Tibial artery (tissue), 4 donors: Measurements from ENCODE around the gene INTS1.

Experiments used
- DNase-seq, 2 donors: peaks; one replicate each; pipeline ENCODE4 v3.0.0-alpha.2; 2019
- H3K27ac ChIP-seq, 2 donors: fragments of 200-600 bp; sonication (generic) in 1 of 2; 1 replicate in 1 of 2; 2 replicates in 1 of 2; pipeline ENCODE4 v1.5.1; 2018 to 2019; ENCODE audit warnings: mild to moderate bottlenecking in 1 of 2
- H3K27me3 ChIP-seq, 2 donors: fragments of 200-600 bp; sonication (generic) in 1 of 2; one replicate each; pipeline versions ENCODE4 v1.5.1 to v1.6.0; 2016 to 2019
- H3K36me3 ChIP-seq, 3 donors: fragments of 200-600 bp; sonication (generic) in 2 of 3; one replicate each; pipeline ENCODE4 v1.5.1; 2016 to 2019; ENCODE audit warnings: mild to moderate bottlenecking in 2 of 3
- H3K4me1 ChIP-seq, 4 donors: fragments of 200-600 bp; sonication (generic) in 2 of 4; 1 replicate in 3 of 4; 2 replicates in 1 of 4; pipeline ENCODE4 v1.5.1; 2016 to 2019
- H3K4me3 ChIP-seq, 2 donors: fragments of 200-600 bp; sonication (generic) in 1 of 2; 1 replicate in 1 of 2; 2 replicates in 1 of 2; pipeline ENCODE4 v1.5.1; 2018 to 2019; ENCODE audit warnings: mild to moderate bottlenecking in 2 of 2
- H3K9me3 ChIP-seq, 3 donors: fragments of 200-600 bp; sonication (generic) in 1 of 3; one replicate each; pipeline ENCODE4 v1.5.1; 2016 to 2019
- intact Hi-C: fragments of 100-400 bp; cut with DNase I; formaldehyde crosslinking; loops from one replicate; pipeline ENCODE4 v1.15.0; 2023; ENCODE audit warnings: low total_unique reads
- TF ChIP-seq, protein P1 (sequence below), 2 experiments: fragments of 200-600 bp in 1 of 2; fragments of 450-650 bp in 1 of 2; IDR thresholded peaks; one replicate each; pipeline ENCODE4 v1.5.1; 2017 to 2019; ENCODE audit warnings: antibody characterized with exemption in 2 of 2, mild to moderate bottlenecking in 1 of 2, moderate library complexity in 1 of 2

INTS1 gene

DNA sequence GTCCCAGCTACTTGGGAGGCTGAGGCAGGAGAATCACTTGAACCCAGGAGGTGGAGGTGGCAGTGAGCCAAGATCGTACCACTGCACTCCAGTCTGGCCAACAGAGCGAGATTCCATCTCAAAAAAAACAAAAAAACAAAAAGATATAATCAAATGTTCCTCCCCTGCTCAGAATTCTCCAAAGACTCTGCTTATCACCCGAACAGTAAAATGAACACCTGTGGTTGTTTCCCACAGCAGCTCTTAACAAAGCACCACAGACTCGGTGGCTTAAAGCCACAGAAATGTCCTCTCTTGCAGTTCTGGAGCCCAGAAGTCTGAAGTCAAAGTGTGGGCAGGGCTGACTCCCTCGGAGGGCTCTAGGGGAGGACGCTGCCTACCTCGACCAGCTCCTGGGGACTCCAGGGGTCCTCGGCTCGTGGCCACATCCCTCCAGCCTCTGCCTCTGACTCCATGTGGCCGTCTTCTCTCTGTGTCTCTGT is 4.1 kb upstream of the INTS1 start:
- H3K27ac ChIP-seq: no peak overlapping the region
- H3K4me1 ChIP-seq: peaks cover 0 to 29% (median 21%) of the 10 kb centered on the region in 4 donors
- no peaks in the 10 kb centered on the region for H3K36me3 ChIP-seq
- TF ChIP-seq, protein P1, sequence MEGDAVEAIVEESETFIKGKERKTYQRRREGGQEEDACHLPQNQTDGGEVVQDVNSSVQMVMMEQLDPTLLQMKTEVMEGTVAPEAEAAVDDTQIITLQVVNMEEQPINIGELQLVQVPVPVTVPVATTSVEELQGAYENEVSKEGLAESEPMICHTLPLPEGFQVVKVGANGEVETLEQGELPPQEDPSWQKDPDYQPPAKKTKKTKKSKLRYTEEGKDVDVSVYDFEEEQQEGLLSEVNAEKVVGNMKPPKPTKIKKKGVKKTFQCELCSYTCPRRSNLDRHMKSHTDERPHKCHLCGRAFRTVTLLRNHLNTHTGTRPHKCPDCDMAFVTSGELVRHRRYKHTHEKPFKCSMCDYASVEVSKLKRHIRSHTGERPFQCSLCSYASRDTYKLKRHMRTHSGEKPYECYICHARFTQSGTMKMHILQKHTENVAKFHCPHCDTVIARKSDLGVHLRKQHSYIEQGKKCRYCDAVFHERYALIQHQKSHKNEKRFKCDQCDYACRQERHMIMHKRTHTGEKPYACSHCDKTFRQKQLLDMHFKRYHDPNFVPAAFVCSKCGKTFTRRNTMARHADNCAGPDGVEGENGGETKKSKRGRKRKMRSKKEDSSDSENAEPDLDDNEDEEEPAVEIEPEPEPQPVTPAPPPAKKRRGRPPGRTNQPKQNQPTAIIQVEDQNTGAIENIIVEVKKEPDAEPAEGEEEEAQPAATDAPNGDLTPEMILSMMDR (IDR thresholded peaks at IDR 0.05): no peak
- no peak for DNase-seq
- no peaks in the 10 kb centered on the region for H3K27me3 ChIP-seq
- intact Hi-C loops: no loop called here
- no peak overlapping the region for H3K4me3 ChIP-seq
- H3K9me3 ChIP-seq: no peaks in the 10 kb centered on the region

DNA sequence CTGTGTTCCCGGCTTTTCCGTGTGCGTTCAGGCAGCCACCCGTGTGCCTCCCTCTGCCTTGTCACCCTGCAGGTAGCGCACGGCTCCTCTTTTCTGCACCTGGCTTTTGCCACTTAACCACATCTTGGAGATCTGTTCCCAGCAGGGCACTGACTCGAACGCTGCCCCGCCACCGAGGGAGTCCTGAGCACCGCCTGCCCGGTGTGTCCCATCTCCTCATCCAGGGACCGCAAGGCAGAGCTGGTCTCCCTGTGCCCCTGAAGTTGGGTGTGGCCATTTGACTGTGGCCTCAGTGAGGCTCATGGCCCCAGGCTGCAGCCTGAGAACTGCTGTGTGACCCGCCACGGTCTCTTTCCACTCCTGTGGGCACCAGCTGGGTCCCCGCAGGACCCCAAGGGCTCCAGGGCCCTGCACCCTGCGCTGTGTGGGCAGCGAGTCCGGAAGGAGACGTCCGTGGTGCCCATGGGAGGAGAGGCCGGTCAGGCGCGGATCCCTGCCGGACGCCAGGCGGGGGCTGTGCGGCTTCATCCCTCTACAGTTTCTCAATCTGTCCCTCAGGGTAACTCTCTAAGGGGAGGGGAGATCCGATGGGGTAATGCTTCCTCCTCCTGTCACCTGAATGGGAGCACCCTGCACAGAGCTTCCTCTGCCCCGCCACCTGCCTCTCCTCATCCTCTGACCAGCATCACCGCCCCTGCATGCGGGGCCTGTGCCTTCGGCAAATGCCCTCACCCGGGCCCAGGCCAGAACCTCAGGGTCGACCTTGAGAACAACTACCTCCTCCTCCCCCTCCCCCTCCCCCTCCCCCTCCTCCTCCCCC is 1.8 kb upstream of the INTS1 start:
- Histone ChIP-seq H3K27me3 (no peaks in the 10 kb centered on the region), H3K27ac (no peak overlapping the region), H3K4me1 (peaks cover 0 to 39% (median 25%) of the 10 kb centered on the region in 4 donors), H3K9me3 (no peaks in the 10 kb centered on the region), H3K4me3 (no peak overlapping the region), H3K36me3 (peaks cover 0 to 20% (median 15%) of the 10 kb centered on the region in 3 donors)
- TF ChIP-seq, protein P1 (IDR thresholded peaks at IDR 0.05): no peak
- no peak for DNase-seq
- intact Hi-C loops: loop anchor here (2.0 kb wide), 2 partner anchors 31 to 63 kb away; no protein-coding TSS in a partner anchor

DNA sequence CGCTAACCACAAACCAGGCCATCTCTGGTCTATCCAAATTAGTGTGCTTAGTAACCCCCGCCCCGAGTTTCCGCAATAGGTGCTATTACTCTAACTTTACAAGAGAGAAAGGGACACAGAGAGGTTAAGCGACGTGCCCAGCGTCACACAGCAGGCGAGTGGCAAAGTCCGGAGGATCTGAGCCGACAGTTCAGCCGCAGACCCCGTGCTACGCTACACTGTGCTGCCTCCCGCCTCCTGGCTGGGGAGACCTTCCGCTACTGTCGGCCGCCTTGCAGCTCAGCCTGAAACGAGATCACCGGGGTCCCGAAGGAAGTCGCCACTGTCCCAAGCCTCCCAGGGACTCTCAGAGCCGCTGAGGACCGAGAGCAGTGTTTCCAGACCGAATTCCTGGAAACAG is 799 bp downstream of the INTS1 start:
- no peak for DNase-seq
- Histone ChIP-seq H3K4me3 (peak overlapping the region; percentile 87 to 95), H3K36me3 (peaks cover 19 to 46% (median 40%) of the 10 kb centered on the region in 3 donors), H3K4me1 (peaks cover 0 to 39% (median 25%) of the 10 kb centered on the region in 4 donors), H3K27me3 (no peaks in the 10 kb centered on the region), H3K27ac (peak overlapping the region; percentile 74 to 75), H3K9me3 (no peaks in the 10 kb centered on the region)
- TF ChIP-seq, protein P1 (IDR thresholded peaks at IDR 0.05): no peak
- intact Hi-C loops: loop anchor here (5.0 kb wide), 1 partner anchor 809 kb away; the partner anchor contains the start of gene SNX8

DNA sequence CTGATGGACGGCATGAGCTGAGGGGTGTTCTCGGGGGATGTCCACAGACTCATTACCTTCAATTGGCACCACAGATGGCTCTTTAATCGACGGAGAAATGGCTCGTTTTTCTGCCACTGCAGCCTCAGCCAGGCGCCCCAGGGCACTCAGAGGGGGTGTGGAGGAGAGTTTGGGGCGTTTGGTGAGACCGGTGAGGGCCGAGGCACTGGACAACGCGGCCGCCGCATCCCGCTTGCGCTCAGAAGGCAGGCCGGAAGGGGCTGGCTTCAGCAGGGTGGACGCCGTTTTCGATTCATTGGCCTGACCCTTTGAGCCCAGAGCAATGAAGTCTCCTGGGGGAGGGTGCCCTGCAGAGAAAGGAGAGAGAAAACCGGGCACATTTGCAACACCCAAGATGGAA is 1.3 kb downstream of the INTS1 start:
- no peak overlapping the region for H3K27ac ChIP-seq
- TF ChIP-seq, protein P1 (IDR thresholded peaks at IDR 0.05): no peak
- H3K4me3 ChIP-seq: peak overlapping the region; percentile 87 to 95
- DNase-seq: no peak
- H3K4me1 ChIP-seq: peaks cover 0 to 39% (median 25%) of the 10 kb centered on the region in 4 donors
- peaks cover 25 to 51% (median 46%) of the 10 kb centered on the region in 3 donors for H3K36me3 ChIP-seq
- intact Hi-C loops: loop anchor here (5.0 kb wide), 1 partner anchor 809 kb away; the partner anchor contains the start of gene SNX8
- no peaks in the 10 kb centered on the region for H3K27me3 ChIP-seq
- H3K9me3 ChIP-seq: no peaks in the 10 kb centered on the region

DNA sequence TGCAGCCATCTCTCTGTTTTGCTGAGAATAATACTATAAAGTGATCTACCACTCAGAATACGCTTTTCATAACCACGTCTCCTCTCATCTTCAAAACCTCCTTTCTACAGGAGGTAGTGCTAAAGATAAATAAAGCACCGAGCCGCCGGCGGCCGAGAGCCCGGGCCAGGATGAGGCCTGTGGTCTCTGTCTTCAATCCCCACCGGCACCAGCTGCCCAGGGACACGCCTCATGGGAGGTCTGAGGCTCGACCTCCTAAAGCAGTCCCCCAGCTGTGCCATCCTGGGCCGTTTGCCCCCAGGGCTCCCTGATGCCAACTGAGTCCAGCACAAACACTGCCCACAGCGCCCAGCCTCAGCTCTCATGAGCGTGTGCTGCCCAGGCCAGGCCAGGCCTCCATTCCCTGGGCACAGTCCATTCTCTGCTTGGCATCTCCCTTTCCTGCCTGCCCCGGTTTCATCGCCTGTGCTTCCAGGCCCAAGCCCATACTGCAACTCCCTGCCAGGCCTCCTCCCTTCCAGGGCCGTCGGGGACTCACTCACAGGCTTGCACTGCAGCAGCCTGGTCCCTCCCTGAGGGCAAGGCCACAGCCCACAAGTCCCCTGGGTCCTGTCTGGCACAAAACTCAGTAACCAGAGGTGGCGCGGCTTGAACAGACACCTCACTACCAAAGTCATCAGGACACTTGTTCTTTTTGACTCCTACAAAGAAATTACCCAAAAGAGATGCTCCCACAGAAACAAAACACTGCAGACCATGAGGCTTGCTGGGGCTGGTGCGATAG is 2.5 kb downstream of the INTS1 start:
- TF ChIP-seq, protein P1 (IDR thresholded peaks at IDR 0.05): no peak
- Histone ChIP-seq H3K4me3 (no peak overlapping the region), H3K9me3 (no peaks in the 10 kb centered on the region), H3K4me1 (peaks cover 0 to 34% (median 20%) of the 10 kb centered on the region in 4 donors), H3K27me3 (no peaks in the 10 kb centered on the region), H3K27ac (no peak overlapping the region), H3K36me3 (peaks cover 37 to 63% (median 58%) of the 10 kb centered on the region in 3 donors)
- DNase-seq: no peak
- intact Hi-C loops: loop anchor here (5.0 kb wide), 1 partner anchor 811 kb away; the partner anchor contains the start of gene SNX8
